NCI-H2227 treated with DMSO at 0.1 percent for 48 hours (cell line): ENCODE measurements around the gene NCK2.

Experiments
- DNase-seq: peaks from one replicate; lab custom pipeline; 2025; lab: John Stamatoyannopoulos, UW

The NCK2 gene

DNA sequence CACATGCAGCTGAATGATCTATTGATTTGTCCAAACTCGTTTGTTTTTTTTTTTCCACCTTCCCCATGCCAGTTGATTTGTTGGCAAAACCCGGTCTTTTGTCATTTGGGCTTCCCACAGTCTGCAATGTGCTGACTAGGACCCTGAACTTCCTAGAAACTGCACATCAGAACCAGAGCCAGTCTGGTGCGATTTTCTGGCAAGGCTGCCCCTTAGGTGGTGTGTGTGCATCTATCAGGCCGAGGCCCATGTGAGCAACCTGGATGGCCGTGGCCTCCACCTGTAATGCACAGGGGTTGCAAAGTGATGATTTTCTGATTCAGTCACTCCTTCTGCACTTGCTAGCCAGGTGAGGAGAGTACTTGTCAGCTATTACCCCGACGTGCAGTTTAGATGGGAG, 47.8 kb downstream of the NCK2 start:
- DNase-seq, result no peak

DNA sequence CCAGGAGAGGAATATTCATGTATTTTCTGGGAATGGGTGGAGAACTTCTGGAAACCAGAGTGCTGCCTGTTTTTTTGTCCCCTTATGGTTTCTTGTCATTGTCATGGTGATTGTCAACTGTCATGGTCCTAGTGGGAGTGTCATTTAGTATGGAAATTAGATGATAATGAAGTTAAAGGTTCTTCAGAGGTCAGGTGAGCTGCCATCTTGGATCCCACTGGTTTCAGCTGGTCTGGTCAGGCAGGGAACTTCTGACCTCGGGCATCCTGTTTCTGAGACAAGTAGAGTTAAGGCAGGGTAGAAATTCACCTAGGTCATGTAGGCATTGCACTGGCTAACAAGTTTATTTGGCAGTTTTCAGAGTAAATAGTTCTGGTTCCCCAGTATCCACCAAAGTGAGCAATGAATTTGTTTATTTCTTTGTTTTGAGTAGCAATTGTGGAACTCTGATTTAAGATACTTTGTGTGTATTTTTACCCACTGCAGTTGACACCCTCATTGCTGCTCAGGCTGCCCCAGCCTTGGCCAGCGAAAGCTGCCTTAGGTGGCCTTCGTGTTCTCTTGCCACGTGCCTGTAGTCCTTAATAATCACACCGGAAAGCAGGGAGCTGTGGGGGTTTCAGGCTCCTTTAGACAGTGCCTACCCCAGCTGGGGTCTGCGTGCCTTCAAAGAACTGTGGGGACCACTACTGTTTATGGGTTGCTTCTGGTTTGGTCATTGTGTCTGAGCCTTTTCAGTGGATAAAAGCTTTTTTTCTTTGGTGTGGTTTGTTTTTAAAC, 48.7 kb downstream of the NCK2 start:
- no peak for DNase-seq

DNA sequence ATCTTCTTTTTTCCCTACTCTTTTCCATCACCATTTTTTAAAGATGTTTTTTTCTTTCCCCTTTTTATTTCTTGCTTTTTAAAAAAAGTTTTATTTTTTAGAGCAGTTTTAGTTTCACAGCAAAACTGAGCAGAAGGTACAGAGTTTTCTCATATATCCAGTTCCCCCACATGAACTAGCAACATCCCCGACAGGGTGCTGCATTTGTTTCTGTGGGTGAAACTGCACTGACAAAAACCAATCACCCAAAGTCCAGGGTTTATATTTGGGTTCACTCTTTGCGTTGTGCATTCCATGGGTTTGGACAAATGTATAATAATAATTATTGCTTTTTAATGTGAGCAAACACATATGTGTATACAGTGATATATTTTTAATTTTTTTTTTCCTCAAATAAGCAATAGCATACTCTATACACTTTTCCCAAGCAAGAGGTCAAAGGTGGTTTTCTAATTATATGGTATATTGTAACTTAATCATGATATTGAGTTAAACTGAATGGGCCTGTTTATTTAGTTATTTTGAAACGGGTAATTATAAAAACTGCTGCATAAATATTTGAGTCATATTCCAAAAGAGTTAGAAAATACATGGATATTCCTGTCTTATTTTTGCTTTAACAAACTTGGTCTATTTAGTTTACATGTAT, 50.3 kb downstream of the NCK2 start:
- DNase-seq, result no peak

GRCh38 chr2:105795575-105795934, 50.8 kb downstream of the NCK2 start:
- no peak for DNase-seq

GRCh38 chr2:105796131-105796638, 51.5 kb downstream of the NCK2 start:
- DNase-seq, result no peak

- no peak for DNase-seq
Measured at GRCh38 chr2:105796791-105797190, 52.1 kb downstream of the NCK2 start.

DNA sequence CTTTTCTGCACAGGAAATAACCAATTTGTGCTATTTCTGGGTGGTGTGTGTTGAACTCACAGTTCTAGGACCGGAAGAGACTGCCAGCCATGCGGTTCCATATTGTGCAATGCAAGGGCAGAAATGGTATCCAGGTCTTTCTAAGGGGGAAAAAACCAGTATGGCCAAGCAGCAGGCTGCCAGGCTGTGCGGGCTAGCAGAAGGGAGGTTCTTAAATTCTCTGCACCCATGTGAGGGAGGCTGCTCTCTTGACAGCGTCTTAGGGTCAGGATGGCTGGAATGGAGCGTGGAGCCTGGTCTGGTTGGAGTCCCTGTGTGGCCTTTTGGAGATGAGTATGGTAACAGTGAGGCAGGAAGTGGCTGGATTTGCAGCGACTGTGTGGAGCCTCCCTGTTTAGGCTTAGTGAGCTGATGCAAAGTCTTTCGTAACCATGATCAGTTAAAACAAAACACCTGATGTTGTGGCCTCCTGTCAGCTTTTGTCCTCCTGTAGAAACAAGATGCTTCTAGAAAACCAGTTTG, 52.6 kb downstream of the NCK2 start:
- no peak for DNase-seq

DNA sequence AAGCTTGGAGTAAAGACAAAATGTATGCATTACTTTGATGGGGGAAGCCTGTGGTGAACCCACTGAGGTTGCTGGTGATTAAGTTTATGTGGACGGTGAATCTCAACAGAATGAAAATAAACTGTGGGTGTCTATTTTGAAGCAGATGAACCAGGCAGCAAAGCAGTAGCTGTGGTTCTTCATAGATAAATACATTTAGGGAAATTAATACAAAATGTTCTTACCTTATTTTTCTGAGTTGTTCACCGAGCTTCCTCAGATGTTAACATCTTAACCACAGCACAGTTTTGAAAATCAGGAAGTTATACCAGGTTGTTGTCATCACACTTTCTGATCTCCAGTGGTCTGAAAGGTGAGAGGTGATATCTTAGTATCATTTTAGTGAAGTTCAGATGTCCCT, 53.9 kb downstream of the NCK2 start:
- no peak for DNase-seq

DNA sequence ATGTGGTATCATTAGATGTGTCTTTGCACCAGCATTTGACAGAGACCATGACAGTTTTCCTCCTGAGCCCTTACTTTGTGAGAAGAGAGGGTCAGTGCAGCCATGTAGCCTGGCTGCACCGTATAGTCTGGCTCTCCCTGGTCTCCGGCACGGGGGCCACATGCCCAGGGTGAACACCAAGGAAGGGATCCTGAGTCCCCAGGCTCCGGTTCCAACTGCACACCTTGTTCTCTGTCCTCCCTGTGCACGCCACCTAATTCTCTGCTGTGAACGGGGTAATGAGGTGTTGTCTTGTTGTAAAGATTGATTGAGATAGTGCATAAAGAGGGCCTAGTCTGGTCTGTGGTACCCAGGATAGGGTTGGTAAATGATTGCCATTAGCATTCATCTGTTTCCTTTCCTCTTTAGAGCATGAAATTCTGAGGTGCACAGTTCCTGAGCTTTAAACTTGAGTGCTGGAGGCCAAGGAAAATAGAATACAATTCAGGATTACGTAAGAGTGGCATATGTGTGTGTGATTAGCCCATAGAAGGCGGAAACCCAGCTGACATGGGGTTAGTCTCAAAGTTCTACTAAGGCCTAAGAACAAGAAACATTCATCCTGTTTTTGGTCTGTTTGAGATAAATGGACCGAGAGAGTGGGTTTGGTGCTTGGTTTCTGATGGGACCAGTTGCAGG, 55.5 kb downstream of the NCK2 start:
- no peak for DNase-seq

DNA sequence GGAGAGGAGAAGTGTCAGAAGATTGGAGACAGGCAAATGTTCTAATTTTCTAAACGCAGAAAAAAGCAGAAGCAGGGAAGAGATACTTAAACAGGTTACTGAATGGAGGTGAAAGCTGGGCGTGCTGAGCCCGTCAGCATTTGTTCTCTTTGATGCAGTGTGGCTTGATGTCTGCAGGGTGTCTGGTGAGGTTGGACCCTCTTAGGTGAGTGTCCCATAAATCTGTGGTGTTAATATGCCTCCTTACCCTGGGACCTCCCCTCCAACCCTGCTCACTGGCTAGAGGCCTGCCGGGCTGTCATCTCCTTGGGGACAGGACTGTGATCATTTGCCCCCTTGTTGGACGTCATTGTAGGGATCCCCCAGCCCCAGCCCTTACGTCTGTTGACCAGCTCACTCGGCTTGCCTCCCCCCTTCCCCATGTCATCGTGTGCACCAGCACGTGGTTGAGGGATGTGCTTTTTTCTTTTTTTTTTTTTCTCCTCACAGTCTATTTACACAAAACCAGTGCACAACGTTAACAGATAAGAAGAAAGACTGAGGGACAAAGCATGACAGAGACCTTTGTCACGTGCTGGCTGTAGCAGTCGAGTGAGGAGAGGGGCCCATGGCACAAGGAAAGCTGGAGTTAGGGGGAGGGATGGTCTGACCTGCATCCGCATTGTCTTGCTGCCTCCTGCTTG, 56.4 kb downstream of the NCK2 start:
- DNase-seq, result no peak

GRCh38 chr2:105801961-105802360, 57.2 kb downstream of the NCK2 start:
- no peak for DNase-seq

DNA sequence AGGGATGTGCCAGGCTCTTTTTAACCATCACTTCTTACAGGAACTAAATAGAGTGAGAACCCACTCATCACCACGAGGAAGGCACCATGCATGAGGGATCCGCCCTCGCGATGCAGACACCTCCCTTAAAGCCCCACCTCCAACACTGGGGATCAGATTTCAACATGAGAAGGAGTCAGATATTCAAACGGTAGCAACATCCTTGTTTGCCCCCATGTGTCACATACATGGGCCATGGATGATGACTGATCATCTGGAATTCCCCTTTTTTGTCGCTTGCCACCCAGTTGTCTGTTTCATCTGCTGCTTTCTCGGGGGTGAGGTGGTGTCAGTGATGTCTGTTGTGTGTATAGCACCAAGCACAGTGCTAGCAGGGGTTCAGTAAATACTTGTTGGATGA, 57.9 kb downstream of the NCK2 start:
- no peak for DNase-seq

- DNase-seq, result no peak
Measured at GRCh38 chr2:105803337-105803736, 58.6 kb downstream of the NCK2 start.

DNA sequence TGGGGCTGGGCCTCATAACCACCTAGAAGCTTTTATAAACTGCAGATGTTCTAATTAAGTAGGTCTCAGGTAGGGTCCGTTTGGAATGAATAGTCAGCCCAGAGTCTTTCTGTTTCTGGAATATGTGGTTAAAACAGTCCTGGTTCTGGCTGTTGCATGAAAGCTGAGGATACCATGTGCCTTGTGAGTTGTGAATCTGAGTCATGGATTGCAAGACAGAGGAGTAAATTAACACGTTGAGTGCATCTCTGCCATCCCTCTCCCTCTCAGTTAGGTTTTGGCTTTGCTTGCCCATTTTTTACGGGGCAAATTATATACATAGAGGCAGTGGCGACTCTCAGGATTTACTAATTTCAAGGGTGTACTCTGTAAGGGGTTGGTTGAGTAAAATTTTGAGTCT, 59.1 kb downstream of the NCK2 start:
- DNase-seq, result no peak

DNA sequence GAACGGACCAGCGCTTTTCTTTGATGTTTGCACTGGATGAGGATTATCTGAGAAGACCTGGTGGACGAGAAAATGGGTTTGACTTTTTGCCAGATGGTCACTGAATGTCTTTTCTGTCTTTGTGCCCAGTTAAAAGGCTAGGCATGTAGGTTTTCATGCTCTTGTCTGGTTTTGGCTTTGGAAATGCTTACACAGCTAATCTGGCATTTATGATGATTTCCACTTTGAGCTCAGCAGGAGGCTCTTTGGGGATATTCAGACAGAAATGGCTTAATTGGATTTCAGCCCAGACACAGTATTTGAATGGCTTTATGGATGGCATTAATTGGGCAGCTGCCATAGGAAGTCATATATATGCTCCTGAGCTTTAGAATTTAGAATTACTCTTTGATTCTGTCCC, 59.6 kb downstream of the NCK2 start:
- no peak for DNase-seq

DNA sequence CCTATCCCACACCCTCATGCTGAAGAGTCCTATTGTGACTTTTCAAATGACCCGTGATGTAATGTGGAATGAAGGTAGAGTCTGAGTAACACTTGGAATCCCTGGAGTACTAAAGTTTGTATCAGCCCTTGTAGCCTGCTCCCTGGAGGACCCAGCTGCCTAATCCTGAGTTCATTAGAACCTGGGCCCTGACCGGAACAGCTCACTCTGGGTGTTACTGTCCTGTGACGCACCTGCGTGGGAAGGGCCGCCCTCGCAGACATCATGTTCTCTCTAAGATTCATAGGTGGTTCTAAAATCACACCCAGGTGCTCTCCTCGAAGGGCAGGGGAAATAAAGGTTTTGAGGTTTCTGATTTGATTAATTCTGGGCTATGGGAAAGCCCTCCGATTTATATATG, 62.3 kb downstream of the NCK2 start:
- no peak for DNase-seq

DNA sequence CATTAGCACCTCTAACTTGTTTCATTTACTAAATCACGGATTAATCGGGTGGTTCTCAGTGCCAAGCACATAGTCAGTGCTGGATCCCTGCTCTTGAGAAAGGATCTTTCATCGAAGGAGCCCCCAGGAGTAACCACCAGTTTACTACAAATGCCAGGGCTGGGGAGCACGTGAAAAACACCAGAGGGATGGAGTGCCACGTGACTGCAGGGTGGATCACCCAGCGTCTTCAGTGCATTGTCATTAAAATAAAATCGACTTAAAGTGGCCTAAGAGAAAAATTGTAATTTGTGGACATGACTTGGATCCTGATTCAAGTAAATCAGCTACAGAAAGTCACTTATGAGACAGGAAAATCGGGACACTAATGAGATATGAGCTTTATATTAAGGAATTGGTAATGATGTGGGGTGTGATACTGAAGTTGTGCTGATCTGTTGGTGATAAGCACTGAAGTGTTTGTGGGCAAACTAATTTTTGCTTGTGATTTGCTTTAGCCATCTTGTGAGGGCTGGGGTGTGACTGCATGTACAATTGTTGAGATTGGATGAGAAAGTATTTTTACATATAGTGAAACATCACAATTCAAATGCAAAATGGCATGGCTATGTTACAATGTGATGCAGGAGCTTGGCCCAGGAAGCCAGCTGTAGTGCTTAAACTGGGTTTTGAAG, 63.8 kb downstream of the NCK2 start:
- DNase-seq, result no peak

GRCh38 chr2:105809097-105809473, 64.4 kb downstream of the NCK2 start:
- no peak for DNase-seq

DNA sequence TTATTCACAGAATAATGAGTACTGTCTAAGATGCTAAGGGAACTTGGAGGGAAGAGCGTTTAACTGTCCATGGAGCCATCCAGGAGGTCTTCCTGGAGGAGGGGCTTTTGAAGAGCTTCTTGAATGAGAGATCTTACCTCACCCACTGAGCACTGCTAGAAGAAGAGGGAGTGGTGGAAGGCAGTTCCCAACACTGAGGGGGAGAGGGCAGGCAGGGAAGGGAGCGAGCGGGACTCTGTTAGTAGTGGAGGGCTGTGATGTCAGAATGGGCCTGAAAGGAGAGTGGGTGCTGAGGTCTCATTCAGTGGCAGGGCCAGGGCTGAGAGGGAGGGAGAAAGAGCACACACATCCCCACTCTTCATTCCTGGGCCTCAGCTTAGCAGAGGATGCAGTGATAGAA, 65.0 kb downstream of the NCK2 start:
- no peak for DNase-seq

- no peak for DNase-seq
Measured at GRCh38 chr2:105812180-105813044, 67.7 kb downstream of the NCK2 start.

DNA sequence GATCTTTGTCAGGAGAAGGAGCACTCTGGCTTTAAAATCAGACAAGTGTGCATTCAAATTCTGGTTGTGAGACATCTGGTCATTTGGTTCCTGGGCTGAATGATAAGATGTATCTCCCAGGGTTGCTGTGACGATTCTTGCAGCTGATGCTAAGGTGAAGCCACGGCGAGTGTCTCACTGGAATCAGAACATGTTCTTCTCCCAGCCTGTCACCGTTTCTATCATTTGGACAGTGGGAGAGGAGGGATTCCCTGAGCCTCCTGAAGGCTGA, 68.3 kb downstream of the NCK2 start:
- DNase-seq, result no peak
